ENCODE data around the gene RBFOX1.

Gene RBFOX1

DNA sequence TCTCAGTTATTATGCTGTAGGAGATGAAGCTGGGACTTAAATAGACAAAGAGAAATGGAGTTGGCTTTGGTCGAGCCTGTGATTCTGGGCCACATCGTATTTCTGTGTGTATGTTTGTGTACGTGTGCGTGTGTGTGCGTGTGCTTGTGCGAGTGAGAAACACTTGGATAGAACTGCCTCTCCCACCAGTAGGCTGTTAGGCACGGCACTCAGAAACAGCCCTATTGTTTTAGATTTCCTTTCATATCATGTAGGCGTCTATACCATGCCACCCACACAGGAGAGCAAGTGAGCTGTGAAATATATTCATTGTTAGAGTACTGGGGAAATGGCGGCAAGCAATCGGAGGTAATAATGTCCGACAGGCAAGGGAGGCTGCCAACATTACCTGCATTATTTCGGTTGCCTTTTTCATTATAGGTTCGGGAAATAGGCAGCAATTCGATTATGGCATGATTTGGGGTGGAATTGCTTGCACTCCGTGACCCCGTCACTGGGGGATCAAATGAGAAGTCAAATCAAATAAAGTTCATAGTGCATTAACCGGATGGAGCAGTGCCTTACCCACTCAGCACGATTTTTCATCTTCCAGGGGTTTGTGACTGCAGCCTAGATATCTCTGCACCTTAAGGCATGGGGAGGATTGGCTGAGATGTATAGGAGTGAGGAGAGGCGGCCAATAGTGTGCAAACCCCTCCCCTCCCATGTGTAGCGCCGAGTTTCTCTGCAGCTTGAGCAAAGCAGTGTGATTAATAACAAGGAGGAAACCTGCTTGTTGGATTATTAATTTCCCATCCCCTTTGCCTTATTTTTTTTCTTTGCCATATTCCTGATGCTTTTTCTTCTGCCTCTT lies 89.6 kb downstream of the RBFOX1 start:
- no peak for DNase-seq

GRCh38 chr16:7423434-7424044 lies 90.9 kb downstream of the RBFOX1 start:
- no peak for DNase-seq

GRCh38 chr16:7426161-7426560 lies 93.5 kb downstream of the RBFOX1 start:
- DNase-seq, result no peak

GRCh38 chr16:7431723-7432122 lies 99.1 kb downstream of the RBFOX1 start:
- no peak for DNase-seq

- DNase-seq, result no peak
Measured at GRCh38 chr16:7436306-7436705, 103.7 kb downstream of the RBFOX1 start.

DNA sequence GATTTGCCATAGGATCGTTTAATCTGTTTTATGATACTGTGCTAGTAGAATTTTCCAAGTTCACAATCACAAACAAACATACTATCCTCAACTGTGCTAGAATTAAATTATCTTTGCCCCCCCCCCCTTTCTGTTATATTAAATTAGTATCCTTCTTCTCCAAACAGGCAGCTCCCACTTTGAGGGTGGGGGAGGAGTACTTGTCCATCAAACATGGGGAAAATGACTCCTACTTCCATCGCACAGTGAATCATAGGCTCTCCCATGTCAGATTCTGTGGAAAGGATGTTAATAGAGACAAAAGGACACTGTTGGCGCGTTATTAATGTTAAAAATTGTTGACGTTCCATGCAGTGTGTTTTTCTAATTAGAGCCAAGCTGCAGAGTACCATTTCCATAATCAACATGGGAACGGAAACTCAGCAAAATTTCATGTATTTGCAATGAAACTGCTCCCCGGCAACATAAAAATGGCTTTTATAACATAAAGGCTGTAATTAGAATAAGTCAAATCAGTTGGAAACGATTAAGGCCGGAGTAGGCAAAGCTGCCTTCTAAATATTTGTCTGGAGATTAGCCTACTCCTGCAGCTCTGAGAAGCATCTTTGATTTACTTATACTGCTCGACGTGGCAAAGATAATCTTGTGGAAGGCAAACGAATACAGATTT lies 104.6 kb downstream of the RBFOX1 start:
- DNase-seq, result no peak

GRCh38 chr16:7437843-7438242 lies 105.2 kb downstream of the RBFOX1 start:
- DNase-seq, result no peak

GRCh38 chr16:7438601-7439000 lies 106.0 kb downstream of the RBFOX1 start:
- no peak for DNase-seq

- no peak for DNase-seq
Measured at GRCh38 chr16:7439518-7439917, 106.9 kb downstream of the RBFOX1 start.

GRCh38 chr16:7440886-7441400 lies 108.3 kb downstream of the RBFOX1 start:
- no peak for DNase-seq

- no peak for DNase-seq
Measured at GRCh38 chr16:7442050-7442449, 109.4 kb downstream of the RBFOX1 start.

GRCh38 chr16:7443142-7443541 lies 110.5 kb downstream of the RBFOX1 start:
- DNase-seq, result no peak

DNA sequence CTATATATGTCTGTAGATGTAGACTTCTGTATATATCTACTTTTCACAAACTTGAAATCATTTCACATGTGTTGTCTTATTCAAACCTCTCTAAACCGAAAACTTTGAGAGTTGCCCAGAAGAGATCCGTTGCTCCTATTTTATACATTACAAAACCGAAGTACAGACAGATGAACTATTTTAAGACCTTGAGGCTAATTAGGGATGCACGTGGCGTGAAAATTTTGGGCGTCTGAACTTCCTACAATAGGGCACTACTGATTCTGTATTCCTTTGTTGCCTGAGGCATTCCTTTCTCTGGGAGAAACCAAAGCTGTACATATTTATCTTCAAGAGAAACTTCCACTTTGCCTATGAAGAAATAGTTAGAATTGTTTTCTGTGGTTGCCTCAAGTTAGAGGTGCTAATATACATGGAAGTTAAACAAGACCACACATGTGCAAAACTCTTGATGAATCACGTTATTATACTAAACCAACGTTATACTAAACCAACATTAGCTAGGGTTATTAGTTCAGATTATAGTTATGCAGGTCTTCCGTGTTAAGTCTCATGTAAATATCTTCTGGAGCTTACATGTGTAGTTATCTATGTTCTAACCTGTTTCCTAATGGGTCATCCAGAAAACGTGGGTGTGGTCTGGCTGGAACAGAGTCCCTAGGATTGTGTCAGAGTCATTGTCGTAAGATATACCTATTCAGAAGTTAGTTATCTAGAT lies 111.2 kb downstream of the RBFOX1 start:
- DNase-seq, result no peak

DNA sequence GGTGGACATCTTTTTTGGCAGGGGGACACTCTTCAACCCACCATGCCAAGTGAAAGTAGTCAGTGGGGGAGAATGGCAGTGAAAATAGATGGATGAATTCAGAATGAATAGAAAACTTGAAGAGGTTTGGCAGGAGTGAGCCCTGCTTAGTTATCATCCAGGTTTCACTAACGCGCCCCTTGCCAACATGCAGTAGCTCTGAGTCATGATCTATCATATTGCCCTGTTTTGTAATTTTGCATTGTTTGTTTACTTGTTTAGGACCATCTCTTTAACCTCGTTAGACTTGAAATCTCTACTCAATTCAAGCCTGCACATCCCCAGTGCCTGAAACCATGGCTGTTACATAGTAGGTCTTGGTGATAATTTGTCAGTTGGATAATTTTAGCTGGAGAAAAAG lies 116.7 kb downstream of the RBFOX1 start:
- DNase-seq, result no peak

- no peak for DNase-seq
Measured at GRCh38 chr16:7449808-7450207, 117.2 kb downstream of the RBFOX1 start.

DNA sequence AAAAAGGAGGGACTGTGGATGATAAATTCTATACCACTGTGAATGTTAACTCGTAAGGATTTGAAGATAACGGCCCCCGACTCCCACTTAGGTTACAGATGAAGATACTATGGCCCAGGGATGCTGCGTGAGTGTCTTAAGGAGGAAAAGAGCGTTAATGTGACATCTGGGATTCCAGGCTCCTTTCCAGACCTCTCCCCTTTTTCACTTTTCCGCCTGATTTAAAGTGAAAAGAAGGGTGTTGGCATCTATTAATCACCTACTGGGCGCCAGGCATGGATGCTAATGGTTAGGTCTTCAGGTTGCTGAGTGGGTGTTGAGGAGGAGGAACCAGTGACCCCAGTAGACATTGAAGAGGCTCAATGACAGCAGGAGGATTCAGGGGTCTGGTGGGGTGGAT lies 117.8 kb downstream of the RBFOX1 start:
- no peak for DNase-seq

DNA sequence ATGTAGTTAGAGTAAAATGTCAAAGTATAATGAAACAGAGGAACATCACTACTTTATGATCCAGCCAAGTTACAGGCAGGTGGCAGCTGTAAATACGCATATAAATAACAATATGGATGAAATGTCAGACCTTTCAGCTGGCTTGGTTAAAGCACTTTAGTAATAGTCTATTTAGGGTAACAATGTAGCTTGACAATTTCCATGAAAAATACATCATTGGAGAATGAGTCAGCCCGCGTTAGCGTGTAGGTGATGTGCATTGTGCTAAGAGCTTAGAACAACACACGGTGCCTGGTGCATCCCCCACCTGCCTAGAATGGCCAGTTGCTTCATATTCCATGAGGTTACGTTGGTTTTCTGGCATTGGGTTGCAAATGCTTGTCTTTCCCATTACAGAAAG lies 119.4 kb downstream of the RBFOX1 start:
- no peak for DNase-seq

DNA sequence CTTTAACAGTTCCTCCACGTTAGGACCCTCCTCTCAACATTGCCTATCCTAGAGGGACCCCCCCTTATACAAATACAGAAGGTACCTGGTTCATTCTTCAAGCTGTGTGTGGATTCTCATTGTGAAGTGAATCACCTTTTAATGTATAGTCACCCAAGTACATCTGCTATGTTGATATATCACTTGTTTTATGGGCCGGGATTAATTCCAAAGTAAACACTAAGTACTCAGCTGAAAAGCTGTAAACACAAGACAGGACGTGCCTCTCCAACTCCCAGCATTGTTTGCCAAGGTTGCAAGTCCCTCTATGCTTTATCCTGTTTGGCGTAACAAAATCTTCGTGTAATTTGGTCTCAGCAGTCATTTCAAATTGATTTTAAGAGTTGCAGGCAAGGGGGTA lies 123.6 kb downstream of the RBFOX1 start:
- no peak for DNase-seq

DNA sequence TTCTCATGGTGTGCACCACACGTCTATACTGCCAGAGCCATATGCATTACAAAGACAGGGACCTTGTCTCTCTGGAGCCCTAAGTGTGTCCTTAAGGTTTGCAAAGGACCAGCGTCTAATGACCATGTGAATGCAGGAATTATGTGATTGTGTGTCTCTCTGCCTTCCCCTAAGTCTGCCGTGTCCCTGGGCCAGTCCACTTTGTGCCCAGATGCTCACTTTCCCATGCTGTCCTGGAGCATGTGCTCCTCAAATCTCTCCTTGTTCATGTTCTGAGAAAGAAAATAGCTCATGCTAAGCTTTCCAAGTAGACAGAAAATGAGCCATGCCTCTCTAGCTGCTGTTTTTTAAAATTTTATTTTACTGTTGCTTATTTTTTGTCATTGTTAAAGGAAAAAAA lies 125.5 kb downstream of the RBFOX1 start:
- DNase-seq, result no peak

- no peak for DNase-seq
Measured at GRCh38 chr16:7470344-7470743, 137.7 kb downstream of the RBFOX1 start.

- no peak for DNase-seq
Measured at GRCh38 chr16:7471268-7471667, 138.6 kb downstream of the RBFOX1 start.

DNA sequence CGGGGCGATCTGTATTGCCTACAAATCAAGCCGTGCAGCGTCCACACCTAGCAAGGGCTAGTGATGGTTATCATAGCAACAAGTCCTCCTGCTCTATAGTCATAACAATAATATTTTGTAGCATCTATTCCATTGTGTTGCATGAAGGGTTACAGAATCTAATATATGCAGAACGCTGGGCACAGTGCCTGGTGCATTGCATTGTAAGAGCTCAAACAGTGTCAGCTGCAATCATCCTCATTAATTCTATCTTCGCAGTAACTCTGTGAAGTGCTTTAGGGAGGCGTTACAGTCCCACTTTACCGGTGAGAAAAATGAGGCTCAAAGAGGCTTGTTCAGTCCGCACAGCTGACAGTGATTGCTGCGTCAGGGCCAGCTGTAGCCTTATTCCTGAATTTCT lies 149.4 kb downstream of the RBFOX1 start:
- no peak for DNase-seq

DNA sequence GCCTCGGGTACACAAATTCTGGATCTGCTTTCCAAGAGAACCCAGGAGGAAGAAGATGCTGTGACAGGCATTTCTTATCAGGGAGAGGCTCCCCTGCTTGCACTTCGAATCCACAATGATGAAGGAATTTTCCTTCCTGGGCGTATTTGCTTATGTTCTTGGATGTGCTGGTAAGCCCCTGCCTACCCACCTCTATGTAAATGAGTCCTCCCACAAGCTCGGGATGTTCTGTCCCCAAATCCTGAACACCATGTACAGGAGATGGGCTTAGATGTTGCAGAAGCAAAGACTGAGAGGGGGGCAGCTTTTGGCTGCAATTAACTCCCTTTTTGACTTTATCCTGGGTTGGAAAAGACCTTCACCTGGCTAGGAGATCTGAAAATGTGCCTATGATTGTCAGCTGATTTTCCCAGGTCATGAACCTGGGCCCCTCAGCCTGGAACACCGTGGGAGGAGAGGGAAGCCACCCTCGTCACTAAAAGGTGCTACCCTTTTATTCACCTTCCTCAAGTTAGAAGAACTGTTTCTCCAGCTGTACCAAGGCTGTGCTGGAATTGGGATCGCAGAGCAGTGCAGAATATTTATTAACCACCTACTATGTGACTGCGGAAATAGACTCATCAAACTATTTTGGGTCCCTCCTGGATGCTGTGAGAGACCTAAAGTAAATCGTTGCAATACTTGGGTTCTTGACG lies 150.1 kb downstream of the RBFOX1 start:
- no peak for DNase-seq

Measured in MV-4-11 (cell line).